Measurements from ENCODE around the gene SLC4A5.
"Not testable (repeated sequence)": the region's sequence is repeated elsewhere in the genome, so short reads cannot be mapped to it uniquely, and the experiment has no call there.

SLC4A5 gene

DNA sequence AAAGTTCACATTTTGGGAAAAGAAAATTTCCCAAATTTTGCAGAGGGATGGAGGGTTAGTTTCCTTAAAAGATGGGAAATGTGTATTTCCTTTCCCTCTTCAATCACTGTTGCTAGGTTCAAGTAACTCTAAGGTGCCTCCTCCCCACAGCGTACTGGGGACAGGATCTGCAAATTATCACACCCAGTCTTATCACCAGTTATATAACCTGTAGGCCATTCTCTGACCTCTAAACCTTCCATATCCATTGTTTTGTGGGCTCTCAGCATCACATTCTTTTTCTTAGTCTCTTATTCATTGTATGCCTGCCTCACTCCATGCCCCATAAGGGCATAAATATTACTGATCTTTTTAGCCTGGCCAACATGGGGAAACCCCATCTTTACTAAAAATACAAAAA, 148.4 kb downstream of the SLC4A5 start:
- FAIRE-seq = no peak

DNA sequence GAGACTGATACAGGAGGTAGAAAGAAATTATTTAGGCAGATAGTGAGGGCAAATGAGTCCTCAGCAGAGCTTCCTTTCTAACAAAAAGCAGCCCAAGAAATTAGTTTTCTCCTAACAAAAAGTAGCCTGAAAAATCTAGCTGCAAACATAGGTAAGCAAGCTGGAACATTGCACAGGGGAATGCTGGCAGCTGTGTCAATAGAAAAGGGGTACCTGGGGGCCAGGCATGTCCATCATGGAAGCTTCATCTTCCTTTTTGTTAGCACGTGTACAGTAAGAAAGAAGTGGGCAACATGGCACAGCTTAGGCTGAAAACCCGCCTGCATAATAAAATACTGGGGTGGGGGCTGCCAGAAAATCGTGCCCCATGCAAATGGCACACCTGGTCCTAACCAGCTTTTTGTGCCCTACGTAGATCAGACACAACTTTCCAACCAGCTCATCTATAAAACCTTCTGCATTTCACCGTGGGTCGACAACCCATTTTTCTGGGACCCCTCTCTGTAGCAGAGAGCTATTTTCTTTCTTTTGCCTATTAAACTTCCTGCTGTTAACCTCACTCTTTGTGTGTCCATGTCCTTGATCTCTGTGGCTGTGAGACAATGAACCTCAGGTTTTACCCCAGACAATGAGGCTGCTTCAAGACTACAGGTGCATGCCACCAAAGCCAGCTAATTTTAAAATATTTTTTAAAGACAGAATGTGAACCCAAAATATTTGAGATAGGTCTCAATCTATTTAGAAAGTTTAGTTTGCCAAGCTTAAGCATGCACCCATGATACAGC, 151.4 kb downstream of the SLC4A5 start:
- FAIRE-seq = no peak

DNA sequence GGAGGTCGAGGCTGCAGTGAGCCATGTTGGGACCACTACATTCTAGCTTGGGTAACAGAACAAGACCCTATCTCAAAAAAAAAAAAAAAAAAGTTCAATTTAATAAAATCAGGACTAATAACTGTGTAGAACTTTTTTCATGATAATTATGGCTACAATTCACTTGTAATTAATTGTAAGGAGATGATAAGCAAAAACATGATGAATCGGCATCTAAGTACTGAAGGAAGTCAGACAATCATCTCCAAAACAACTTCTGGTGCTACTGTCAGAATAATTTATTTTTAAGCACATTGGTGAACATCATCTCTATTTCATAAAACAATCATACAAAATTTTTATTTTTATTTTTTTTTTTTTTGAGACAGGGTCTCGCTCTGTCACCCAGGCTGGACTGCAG, 154.5 kb downstream of the SLC4A5 start:
- no peak for FAIRE-seq

DNA sequence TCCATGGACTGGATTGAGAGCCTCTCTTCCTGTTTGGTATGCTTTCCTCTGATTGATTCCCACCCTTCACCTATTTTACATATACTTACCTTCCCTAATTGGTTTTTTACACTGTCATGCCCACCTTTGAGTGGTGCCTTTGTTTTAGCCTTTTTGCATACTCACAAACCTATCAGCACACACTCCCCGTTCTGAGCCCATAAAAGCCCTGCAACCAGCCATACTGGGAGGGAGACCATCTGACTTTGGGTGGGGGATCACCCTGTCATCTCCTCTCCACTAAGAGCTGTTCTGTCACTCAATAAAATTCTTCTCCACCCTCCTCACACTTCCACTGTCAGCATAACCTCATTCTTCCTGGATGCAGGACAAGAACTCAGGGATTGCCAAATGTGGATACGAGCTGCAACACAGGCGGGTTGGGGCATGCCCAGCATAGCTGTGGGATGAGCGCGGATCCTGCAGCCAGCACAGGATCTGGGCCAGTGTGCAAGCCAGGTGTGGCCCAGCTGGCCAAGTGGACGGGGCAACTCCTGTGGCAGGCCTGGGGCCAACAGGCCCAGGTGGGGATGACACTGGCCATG, 155.1 kb downstream of the SLC4A5 start:
- no peak for FAIRE-seq

DNA sequence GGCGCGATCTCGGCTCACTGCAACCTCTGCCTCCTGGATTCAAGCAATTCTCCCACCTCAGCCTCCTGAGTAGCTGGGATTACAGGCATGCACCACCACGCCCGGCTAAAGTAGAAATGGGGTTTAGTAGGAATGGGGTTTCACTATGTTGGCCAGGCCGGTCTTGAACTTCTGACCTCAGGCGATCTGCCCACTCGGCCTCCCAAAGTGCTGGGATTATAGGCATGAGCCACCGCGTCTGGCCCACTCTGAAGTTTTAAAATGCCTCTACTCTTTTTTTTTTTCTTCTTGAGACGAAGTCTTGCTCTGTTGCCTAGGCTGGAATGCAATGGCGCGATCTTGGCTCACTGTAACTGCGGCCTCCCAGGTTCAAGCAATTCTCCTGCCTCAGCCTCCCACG, 156.5 kb downstream of the SLC4A5 start:
- FAIRE-seq = not testable (repeated sequence)

DNA sequence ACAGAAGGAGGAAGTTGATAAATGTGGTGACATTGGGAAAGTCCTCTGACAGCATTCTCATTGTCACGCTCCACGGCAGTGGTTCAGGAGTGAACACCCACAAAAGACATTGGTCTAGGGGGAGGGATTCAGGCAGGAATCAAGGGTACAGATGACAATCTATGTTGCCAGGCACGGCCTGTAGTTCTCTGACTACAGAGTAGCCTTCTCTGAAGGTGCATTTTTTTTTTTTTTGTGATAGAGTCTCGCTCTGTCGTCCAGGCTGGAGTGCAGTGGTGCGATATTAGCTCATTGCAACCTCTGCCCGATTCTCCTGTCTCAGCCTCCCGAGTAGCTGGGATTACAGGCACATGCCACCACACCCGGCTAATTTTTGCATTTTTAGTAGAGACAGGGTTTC, 157.2 kb downstream of the SLC4A5 start:
- FAIRE-seq = no peak

DNA sequence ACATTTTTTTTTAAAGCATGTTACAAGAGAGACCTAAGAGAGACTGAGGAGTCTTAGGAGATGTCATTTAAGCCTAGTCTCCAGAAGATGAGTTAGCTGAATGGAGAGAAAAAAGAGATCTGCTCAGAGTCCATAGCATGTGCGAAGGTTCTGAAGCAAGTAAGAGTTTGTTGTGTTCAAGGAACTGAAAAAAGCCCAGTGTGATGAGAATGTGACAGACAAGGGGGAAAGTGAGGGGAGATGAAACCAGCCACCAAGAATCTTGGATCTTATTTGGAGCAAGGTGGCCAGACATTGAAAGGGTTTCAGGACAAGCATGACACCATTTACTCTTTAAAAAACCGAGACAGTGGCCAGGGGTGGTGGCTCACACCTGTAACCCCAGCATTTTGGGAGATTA, 159.3 kb downstream of the SLC4A5 start:
- no peak for FAIRE-seq

DNA sequence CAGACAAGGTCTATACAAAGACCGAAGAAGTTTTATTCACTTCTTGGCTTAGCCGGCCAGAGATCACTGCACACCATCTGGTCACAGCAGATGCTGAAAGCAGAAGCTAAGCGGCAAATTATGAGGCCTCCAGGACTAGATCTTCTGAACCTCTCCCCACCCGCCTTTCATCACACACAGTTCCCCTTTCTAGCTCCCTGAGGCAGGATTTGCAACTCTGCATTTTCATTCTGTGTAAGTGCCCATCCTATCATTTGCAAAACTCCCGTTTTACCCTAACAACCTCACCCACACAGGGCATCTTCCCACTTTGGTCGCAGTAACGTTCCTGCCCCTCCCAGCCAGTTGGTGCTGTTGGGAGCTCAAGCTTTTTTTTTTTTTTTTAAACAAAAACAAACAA, 161.5 kb downstream of the SLC4A5 start:
- no peak for FAIRE-seq

DNA sequence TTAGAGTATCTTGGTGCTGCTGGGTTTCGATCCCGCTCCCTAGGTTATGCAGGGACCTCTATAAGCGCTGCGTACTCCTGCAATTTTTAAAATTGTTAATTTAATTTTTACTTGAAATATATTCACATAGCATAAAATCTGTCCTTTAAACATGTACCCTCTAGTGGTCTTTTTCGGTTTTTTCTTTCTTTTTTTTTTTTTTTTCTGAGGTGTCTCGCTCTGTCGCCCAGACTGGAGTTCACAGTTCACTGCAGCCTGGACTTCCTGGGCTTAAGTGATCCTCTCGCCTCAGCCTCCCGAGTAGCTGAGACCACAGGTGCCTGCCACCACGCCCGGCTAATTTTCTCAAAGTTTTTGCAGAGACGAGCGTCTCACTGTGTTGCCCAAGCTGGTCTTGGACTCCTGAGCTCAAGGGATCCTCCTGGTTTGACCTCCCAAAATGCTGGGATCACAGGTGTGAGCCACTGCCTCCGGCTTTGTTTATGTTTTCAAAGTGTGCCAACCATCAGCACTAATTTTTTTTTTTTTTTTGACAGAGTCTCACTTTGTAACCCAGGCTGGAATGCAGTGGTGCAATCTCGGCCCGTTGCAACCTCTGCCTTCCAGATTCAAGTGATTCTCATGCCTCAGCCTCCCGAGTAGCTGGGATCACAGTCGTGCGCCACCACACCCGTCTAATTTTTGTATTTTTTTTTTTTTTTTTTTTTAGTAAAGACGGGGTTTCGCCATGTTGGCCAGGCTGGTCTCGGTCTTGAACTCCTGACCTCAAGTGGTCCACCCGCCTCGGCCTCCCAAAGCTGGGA, 164.0 kb downstream of the SLC4A5 start:
- FAIRE-seq = no peak

DNA sequence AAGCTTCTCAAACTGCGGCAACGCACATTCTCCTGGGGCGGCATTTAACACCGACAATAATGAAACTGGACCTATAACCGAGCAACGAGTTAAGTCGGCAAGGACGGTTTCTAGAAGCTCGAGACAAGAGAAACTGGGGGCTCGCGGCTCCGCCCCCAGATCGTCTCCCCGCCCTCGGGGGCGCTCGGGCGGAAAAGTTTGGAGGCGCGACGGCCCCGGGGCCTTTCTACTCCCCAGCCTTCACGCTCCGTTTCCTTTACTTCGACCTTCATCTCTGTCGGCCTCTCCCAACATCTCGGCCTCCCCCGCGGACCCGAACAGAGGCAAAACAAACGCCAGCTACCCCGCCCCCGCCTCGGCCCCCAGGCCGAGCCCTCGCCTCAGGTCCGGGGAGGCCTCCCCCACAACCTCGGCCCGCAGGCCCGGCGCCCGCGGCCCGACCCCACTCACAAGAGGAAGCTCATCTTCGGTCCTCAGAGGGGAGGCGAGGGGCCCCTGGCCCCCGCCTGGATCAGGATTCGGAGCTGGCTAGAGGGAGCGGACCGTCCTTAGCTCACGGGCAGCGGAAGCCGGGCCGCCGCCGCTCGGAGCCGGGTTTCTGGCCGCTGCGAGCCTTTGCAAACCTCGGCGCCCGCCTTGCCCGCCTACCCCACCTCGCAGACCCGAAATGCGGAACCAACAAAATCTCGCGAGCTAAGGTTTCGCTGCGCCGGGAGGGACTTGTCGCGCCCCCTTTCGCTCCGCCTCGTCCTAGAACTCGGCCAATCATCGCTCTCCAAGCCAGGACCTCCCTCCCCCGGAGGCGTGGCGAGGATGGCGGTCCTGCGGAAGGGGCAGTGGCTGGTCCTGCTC, 164.8 kb downstream of the SLC4A5 start, which contains the start of gene MOB1A:
Gene MOB1A, minus strand, starts transcription at position 669 of the 852 bp plus-strand sequence. Its CDS starts 205 bp downstream, at position 464.
- FAIRE-seq = peak; percentile 98

DNA sequence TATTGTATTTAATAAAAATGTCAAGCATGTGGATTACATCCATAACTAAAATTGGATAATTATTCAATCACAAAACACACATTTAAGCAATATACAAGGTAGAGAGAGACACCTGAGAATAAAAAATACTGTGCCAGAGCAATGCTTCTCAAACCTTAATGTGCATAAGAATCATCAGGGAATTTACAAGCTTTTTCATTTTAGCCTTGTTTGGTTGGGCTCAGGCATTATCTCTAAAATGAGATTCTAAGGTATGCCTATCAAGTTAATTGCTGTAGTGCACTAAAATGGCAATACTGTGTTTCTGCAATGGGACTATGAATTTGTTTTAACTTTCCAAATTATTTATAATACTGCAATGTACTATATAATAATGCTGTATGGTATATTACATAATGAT, 165.5 kb downstream of the SLC4A5 start:
- FAIRE-seq = no peak

DNA sequence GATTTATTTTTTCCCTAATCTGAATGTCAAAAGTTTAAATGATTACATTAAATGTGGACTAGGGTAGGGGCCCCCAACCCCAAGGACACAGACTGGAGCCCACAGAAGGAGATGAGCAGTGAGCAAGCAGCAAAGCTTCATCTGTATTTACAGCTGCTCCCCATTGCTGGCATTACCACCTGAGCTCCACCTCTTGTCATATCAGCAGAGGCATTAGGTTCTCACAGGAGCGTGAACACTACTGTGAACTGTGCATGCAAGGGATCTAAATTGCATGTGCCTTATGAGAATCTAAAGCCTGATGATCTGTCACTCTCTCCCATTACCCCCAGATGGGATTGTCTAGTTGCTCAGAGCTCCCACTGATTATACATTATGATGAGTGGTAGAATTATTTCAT, 168.3 kb downstream of the SLC4A5 start:
- FAIRE-seq = no peak

DNA sequence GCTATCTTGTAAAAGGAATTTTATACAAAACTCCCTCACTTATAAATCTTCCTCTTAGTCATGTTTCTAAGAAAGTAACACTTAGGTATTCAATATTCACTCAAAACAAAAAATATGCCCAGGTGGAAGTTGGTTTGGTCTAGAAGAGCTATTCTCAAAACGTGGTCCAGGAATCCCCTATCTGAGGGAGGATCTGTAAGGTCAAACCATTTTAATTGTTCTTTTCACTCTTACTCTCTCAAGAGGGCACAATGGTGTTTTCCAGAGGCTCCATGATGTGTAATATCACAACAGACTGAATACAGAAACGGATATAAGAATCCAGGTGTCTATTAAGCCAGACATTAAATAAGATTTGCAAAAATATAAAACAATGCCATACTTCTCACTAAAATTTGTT, 174.5 kb downstream of the SLC4A5 start:
- FAIRE-seq = no peak

All from G401.6 (cell line).